AG04449 (cell line): Measurements from ENCODE around the gene KCTD3.

Experiments
- CTCF ChIA-PET: fragments of 350-600 bp; formaldehyde crosslinking; extraction: SDS; loops from one replicate; lab custom pipeline; 2021; ENCODE audit warnings: antibody characterized with exemption; lab: Yijun Ruan, JAX
- POLR2A ChIA-PET: fragments of 400-600, 350-600 bp; formaldehyde crosslinking; extraction: SDS; loops from one replicate; lab custom pipeline; 2020; ENCODE audit warnings: antibody characterized with exemption, inconsistent platforms; lab: Yijun Ruan, JAX
- DNase-seq: peaks from one replicate; pipeline ENCODE4 v3.0.0-alpha.2; 2010; ENCODE audit warnings: low read depth, low spot score
- H3K4me3 ChIP-seq: 2 replicates; pipeline ENCODE4 v1.5.1; 2011; ENCODE audit warnings: low read depth, mild to moderate bottlenecking, control low read depth, low read length
- CTCF ChIP-seq: IDR thresholded peaks from one replicate; pipeline ENCODE4 v1.5.1; 2011; ENCODE audit warnings: mild to moderate bottlenecking, moderate library complexity, low read length, control low read depth, inconsistent platforms; ENCODE audit not compliant: insufficient read depth; ENCODE audit errors: missing control alignments

KCTD3 gene

GRCh38 chr1:215645861-215646260, 78.8 kb downstream of the KCTD3 start:
- ChIA-PET CTCF (no interaction called here), POLR2A (no interaction called here)
- H3K4me3 ChIP-seq = no peak overlapping the region
- TF ChIP-seq CTCF = no peak
- no peak for DNase-seq

GRCh38 chr1:215647738-215648137, 80.6 kb downstream of the KCTD3 start:
- POLR2A ChIA-PET = no interaction called here
- CTCF ChIA-PET = interaction anchor here (1.1 kb wide), 1 partner anchor 62 kb away, joined by 3 read pairs; no protein-coding TSS in a partner anchor
- H3K4me3 ChIP-seq = no peak overlapping the region
- no peak for DNase-seq
- TF ChIP-seq CTCF = no peak

GRCh38 chr1:215648957-215649356, 81.9 kb downstream of the KCTD3 start:
- POLR2A ChIA-PET = no interaction called here
- H3K4me3 ChIP-seq = no peak overlapping the region
- no peak for DNase-seq
- TF ChIP-seq CTCF = no peak
- CTCF ChIA-PET = interaction anchor here (0.7 kb wide), 1 partner anchor 11 kb away, joined by 3 read pairs; no protein-coding TSS in a partner anchor

GRCh38 chr1:215650446-215651149, 83.5 kb downstream of the KCTD3 start:
- POLR2A ChIA-PET = no interaction called here
- H3K4me3 ChIP-seq = no peak overlapping the region
- no peak for DNase-seq
- CTCF ChIA-PET = no interaction called here
- TF ChIP-seq CTCF = no peak

GRCh38 chr1:215651867-215652266, 84.8 kb downstream of the KCTD3 start:
- no peak overlapping the region for H3K4me3 ChIP-seq
- DNase-seq = no peak
- CTCF ChIA-PET = no interaction called here
- POLR2A ChIA-PET = no interaction called here
- no peak for TF ChIP-seq CTCF

GRCh38 chr1:215652371-215652770, 85.3 kb downstream of the KCTD3 start:
- CTCF ChIA-PET = no interaction called here
- no peak overlapping the region for H3K4me3 ChIP-seq
- POLR2A ChIA-PET = no interaction called here
- TF ChIP-seq CTCF = no peak
- DNase-seq = no peak
